GM11168 (cell line): Measurements from ENCODE around the gene BARX1.

Experiments used
- in situ Hi-C: fragments of 300-500 bp; cut with MboI; formaldehyde crosslinking; loops from one replicate; pipeline ENCODE4 v1.12.0; 2022; ENCODE audit warnings: low sequenced_read_pairs; ENCODE audit not compliant: unreplicated experiment

The BARX1 gene

GRCh38 chr9:93967020-93967803 is 12.1 kb upstream of the BARX1 start:
- in situ Hi-C loops, result no loop called here

GRCh38 chr9:93965830-93966577 is 10.8 kb upstream of the BARX1 start:
- in situ Hi-C loops, result no loop called here

- in situ Hi-C loops, result loop anchor here (5.0 kb wide), 1 partner anchor 282 kb away; no protein-coding TSS in a partner anchor
Measured at GRCh38 chr9:93964685-93965084, 9.5 kb upstream of the BARX1 start.

GRCh38 chr9:93963969-93964368 is 8.8 kb upstream of the BARX1 start:
- in situ Hi-C loops, result loop anchor here (5.0 kb wide), 1 partner anchor 282 kb away; no protein-coding TSS in a partner anchor

GRCh38 chr9:93963489-93963888 is 8.3 kb upstream of the BARX1 start:
- in situ Hi-C loops, result loop anchor here (5.0 kb wide), 1 partner anchor 281 kb away; no protein-coding TSS in a partner anchor

- in situ Hi-C loops, result loop anchor here (5.0 kb wide), 1 partner anchor 280 kb away; no protein-coding TSS in a partner anchor
Measured at GRCh38 chr9:93962561-93963440, 7.6 kb upstream of the BARX1 start.

- in situ Hi-C loops, result loop anchor here (5.0 kb wide), 1 partner anchor 280 kb away; no protein-coding TSS in a partner anchor
Measured at GRCh38 chr9:93962017-93962416, 6.9 kb upstream of the BARX1 start.

GRCh38 chr9:93960971-93961841 is 6.1 kb upstream of the BARX1 start:
- in situ Hi-C loops, result loop anchor here (5.0 kb wide), 1 partner anchor 279 kb away; no protein-coding TSS in a partner anchor

- in situ Hi-C loops, result loop anchor here (5.0 kb wide), 1 partner anchor 278 kb away; no protein-coding TSS in a partner anchor
Measured at GRCh38 chr9:93960221-93960970, 5.2 kb upstream of the BARX1 start.

GRCh38 chr9:93959739-93960154 is 4.6 kb upstream of the BARX1 start:
- in situ Hi-C loops, result loop anchor here (5.0 kb wide), 1 partner anchor 277 kb away; no protein-coding TSS in a partner anchor

- in situ Hi-C loops, result no loop called here
Measured at GRCh38 chr9:93958819-93959682, 3.9 kb upstream of the BARX1 start.

GRCh38 chr9:93958121-93958818 is 3.1 kb upstream of the BARX1 start:
- in situ Hi-C loops, result no loop called here

- in situ Hi-C loops, result no loop called here
Measured at GRCh38 chr9:93955981-93956784, 1.0 kb upstream of the BARX1 start.

GRCh38 chr9:93954434-93955061 is 607 bp downstream of the BARX1 start:
- in situ Hi-C loops, result no loop called here
